Activated CD4-positive, CD25-positive, alpha-beta regulatory T cell (primary cell): Measurements from ENCODE around the gene INHA.

Source experiments
- DNase-seq, 4 experiments: peaks; one replicate each; lab custom pipeline; 2025; lab: John Stamatoyannopoulos, UW

INHA gene

GRCh38 chr2:219574484-219575311 lies 2.6 kb downstream of the INHA start:
- DNase-seq, result no peak

DNA sequence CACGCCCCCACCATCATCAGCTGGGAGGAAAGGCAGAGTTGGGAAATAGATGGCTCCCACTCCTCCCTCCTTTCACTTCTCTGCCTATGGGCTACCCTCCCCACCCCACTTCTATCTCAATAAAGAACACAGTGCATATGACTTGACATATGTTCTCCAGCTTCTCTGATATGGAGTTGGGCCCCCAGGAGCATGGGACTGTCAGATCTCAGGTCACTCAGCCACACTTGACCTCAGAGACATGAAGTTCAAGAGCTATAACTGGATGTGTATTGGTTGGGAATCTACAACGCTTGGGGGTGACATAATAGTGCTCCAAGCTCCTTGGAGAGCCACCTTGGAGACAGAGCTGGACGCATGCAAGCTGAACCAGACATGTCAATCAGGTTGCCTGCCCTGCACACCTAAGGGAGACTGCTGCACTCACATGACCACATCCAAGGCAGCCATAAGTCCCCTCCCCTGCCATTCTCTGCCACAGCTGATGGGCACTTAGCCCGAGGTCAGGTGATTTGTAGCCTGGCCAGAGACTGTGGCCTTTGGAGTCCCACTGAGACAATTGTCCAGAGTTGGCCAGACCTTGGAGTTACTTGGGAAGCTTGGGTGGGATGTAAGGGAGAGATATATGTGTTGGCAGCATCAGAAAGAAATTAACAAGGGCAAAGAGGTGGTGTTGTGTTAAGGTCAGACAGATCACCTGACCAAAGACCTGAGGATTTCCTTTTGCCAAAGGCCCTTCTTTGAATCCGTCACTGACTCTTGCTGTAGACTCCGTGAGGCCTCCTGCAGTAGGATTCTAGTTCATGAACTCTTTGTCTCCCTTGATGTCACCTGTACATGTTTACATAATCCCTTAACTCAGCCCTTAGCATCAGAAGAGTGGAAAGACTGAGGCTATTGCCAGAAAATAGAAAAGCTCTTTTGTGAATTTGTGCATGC lies 3.7 kb downstream of the INHA start:
- DNase-seq, result no peak

DNA sequence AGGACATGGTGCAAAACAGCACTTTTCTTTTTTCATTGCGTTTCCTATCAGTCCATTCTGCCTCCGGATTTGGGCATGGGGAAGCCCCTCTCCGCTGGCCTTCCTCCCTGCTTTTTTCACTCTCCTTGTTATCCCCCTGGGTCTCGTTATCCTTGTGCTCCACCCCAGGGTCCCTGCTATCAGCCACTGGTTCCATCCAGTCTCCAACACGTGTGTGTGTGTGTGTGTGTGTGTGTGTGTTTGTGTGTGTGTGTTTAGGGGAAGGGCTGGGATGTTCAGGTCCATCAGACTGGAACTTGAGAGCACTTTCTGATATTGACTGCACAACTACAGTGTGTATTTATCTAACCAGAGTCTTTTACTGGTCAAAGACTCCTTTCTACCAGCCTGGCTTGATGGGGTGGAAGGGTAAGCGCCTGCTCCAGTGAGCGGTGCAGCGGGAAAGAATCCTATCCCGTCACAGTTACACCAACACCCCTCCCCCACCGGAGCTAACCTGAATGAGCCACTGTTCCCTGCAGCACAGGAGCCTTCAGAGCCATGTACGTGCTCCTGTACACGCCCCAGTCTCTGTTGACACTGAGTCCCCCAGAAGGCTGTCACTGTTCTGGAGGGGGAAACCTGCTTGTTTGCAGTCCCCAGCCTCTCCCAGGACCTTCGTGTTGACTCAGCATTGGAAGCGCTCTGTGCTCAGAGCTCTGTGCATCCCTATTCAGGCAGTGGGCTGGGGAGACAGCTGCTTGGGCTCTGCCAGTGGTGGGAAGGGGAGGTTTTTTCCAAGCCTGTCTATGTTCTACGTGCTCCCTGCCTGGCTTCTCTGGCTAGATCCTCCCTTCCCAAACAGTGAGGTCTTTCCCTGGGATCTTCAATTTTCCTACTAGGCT lies 4.6 kb downstream of the INHA start:
- DNase-seq, result no peak

- no peak for DNase-seq
Measured at GRCh38 chr2:219578811-219579613, 6.9 kb downstream of the INHA start.

- DNase-seq, result no peak
Measured at GRCh38 chr2:219581346-219581745, 9.2 kb downstream of the INHA start.

GRCh38 chr2:219591091-219591490 lies 19.0 kb downstream of the INHA start:
- DNase-seq, result no peak

DNA sequence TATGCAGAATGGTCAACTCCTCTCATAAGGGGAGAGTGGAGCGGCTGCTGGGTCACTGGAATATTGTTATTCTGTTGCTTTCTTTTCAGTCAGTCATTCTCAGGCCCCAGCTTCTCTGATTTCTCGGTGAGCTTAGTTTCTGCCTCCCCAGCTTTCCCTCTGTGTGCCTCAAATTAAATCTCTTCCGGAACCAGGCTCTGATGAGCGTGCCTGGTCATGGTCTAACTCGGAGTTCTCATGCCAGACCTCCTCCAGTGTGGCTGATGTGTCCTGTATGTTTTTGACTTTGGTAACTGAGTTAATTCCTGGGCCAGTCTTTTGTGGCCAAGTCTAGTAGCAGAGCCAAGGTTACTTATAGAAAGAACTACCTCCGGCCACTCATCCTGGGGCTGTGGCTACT lies 20.6 kb downstream of the INHA start:
- DNase-seq, result no peak

DNA sequence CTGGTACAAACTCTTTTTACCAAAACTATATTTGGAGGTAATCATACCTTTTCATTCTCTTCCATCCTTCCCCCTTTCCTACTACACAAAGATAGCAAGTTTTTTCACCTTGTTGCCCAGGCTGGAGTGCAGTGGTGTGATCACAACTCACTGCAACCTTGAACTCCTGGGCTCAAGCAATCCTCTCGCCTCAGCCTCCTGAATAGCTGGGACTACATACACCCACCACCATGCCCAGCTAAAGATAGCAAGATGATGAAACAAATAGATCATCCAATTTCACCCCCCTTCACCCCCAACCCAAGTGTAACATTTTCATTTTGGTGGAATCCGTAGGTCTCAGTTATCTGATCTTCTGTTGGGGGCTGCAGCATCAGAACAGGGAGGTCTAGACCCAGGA lies 21.0 kb downstream of the INHA start:
- no peak for DNase-seq

- no peak for DNase-seq
Measured at GRCh38 chr2:219595256-219595655, 23.1 kb downstream of the INHA start.

DNA sequence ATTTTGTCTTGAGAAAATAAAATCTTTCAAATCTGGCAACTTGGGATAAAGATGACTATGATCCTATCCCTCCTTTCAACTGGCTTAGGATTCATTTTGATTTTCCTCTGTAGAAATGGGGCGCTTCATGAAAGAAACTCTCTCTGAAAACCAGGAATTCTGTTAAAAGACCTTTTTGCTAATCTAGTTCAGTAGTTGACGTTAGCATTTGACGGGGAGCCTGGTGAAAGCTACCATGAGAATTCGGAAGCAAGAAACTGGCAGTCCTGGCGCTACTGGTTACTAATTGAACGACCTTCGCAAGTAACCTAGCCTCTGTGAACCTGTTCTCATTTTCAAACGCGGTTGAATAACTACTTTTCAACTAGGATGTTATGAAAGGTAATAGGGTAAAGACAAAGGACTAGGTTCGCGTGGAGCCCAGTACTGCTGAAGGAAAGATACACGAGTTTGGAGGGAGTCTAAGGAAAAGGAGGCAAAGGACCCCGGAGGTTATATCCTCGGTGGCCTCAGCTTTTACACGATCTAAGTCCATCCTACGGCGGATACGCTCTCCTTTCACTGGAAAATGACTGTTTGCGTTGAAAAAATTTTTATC lies 24.9 kb downstream of the INHA start:
- no peak for DNase-seq

GRCh38 chr2:219597552-219598307 lies 25.6 kb downstream of the INHA start, which contains the start of gene STK11IP:
STK11IP (plus strand) TSS chr2:219597857; CDS start chr2:219598120, 263 bp downstream.
- DNase-seq, result peak; percentile 80 to 83 (median 81)

DNA sequence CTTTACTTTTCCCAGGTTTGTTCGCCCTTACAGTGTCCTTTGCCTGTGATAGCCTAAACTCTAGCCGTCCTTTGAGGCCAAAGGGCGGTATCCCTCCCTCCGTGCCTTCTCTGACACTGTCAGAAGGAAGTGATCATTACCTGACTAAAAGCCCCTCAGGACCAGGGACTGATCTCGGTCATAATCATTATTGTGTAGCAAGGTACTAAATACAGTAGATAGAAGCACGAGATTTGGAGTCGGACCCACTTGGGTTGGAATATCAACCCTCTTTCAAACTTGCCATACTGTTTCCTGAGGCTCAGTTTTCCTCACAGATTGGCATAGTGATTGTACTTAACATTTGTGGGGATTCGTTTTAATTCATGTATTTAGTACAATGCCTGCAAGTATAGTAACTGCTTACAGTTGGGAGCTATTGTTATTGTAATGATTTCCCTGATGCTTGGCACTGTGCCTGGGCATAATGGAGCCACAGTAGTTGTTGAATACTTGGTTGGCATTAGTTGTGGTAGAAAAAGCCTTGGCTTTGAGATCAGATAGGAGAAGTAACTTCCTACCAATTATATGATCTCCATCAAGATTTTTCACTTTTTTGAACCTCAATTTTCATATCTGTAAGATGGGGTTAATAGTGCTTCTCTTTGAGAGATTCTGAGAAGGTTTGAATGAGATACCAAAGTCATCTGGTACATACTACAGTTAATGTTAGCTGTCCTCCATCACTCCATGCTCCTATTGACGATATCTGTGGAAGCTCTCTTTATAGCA lies 26.4 kb downstream of the INHA start:
- DNase-seq, result no peak

DNA sequence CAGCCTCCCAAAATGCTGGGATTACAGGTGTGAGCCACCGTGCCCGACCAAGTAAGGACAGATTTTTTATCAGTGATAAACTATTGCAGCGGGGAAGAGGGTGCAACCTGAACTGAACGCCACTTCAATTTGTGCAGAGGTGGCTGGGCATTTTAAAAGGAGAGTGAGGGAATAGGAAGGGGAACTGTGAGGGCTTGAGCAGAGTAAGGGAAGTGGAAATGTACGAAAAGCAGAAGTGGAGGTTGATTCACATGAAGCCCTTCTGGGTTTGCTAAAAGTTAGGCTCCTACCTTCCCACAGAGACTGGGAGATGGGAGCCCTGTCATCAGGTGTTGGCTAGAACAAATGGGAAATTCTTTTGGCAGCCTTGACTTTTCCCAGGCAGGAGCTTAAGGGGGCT lies 31.7 kb downstream of the INHA start:
- no peak for DNase-seq

DNA sequence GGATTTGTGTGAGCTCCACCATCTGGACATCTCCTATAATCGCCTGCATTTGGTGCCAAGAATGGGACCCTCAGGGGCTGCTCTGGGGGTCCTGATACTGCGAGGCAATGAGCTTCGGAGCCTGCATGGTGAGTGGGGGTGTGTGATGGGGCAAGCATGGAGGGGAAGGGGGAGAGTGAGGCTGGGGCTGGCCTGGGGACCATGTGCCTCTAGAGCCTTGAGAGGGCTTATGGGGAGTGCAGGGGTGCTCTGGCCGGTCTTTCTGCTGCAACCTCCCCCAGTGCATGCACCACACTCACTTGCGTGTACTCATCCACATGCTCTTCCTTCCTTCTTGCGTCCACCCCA lies 33.5 kb downstream of the INHA start:
- no peak for DNase-seq

- DNase-seq, result no peak
Measured at GRCh38 chr2:219607931-219608330, 35.8 kb downstream of the INHA start.

DNA sequence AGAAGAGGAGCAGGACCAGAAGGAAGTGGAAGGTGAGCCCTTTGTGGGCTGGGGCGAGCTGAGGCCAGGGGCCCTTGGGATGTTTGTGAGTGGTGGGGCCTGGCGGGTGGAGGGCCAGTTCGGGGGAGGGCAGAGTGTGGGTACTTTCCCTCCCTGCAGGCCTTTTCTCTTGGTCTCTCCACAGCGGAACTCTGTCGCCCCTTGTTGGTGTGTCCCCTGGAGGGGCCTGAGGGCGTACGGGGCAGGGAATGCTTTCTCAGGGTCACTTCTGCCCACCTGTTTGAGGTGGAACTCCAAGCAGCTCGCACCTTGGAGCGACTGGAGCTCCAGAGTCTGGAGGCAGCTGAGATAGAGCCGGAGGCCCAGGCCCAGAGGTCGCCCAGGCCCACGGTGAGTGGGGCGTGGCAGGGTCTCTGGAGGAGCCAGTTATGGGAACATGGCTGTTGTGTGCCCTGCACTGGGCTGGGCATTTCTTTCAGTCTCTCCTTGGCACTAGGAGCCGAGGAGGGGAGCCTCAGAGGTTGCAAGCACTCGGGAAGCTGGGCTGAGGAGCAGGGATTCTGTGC lies 36.4 kb downstream of the INHA start:
- DNase-seq, result no peak

DNA sequence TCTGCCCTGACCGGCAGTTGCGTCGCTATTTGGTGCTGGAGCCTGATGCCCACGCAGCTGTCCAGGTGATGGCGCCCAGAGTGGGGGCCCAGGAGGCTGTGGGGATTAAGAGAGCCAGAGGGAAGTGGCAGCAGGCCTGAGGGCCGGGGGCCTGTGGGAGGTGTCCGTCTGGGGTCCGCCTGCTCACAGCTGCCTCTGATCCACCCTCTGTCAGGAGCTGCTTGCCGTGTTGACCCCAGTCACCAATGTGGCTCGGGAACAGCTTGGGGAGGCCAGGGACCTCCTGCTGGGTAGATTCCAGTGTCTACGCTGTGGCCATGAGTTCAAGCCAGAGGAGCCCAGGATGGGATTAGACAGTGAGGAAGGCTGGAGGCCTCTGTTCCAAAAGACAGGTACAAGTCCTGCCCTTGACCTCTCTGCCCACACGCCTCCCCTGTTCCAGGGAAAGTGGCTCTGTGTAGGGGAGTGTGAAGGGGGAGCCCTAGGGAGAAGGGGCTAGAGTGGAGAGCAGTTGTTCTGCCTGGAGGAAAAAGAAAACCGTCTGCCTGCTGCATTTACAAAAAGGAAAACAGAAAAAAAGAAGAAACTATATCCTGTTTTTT lies 37.1 kb downstream of the INHA start:
- no peak for DNase-seq

- no peak for DNase-seq
Measured at GRCh38 chr2:219611306-219611705, 39.2 kb downstream of the INHA start.
